B cell (primary cell): ENCODE results near the gene COL16A1. TPM values are rescaled to one million over a fixed set of nuclear protein-coding genes. Genes with fewer than 3 reads are reported as not detected.

Source experiments
- ATAC-seq: fragments of 200-7000 bp; cut with Tn5 transposase; one replicate; pipeline ENCODE4 v1.10.0; 2021; ENCODE audit warnings: low read depth, mild to moderate bottlenecking, moderate number of reproducible peaks, moderate library complexity
- CTCF ChIA-PET: fragments of 350-600 bp; sonication (Branson Sonifier 250); formaldehyde crosslinking; loops from one replicate; lab custom pipeline; 2021; ENCODE audit warnings: antibody characterized with exemption, inconsistent platforms; lab: Charles Lee
- POLR2A ChIA-PET: fragments of 350-600 bp; sonication (Branson Sonifier 250); formaldehyde crosslinking; loops from one replicate; lab custom pipeline; 2021; ENCODE audit warnings: antibody characterized with exemption; lab: Charles Lee
- DNase-seq: peaks from one replicate; pipeline ENCODE4 v3.0.0; 2013
- H2AFZ ChIP-seq: 2 replicates; pipeline ENCODE4 v1.6.1; 2012; ENCODE audit warnings: mild to moderate bottlenecking, low read depth, low read length; ENCODE audit not compliant: insufficient read depth, poor library complexity, severe bottlenecking
- H3K27ac ChIP-seq, 2 donors: 1 replicate in 1 of 2; 2 replicates in 1 of 2; pipeline ENCODE4 v1.5.1; 2012 to 2013; ENCODE audit warnings: low read length in 2 of 2, mild to moderate bottlenecking in 2 of 2, moderate library complexity in 1 of 2
- H3K27me3 ChIP-seq, 4 experiments: fragments of 200-600 bp in 1 of 4; sonication (generic) in 1 of 4; replicated peaks in 1 of 4; 1 replicate in 2 of 4; 2 replicates in 2 of 4; pipeline versions ENCODE4 v1.6.1 to v1.7.0; 2013 to 2016; ENCODE audit warnings: low read length in 3 of 4, mild to moderate bottlenecking in 2 of 4, mixed read lengths in 1 of 4, moderate library complexity in 1 of 4; ENCODE audit not compliant: insufficient read depth in 4 of 4, control insufficient read depth in 3 of 4; ENCODE audit errors: control extremely low read depth in 1 of 4
- H3K36me3 ChIP-seq, 2 experiments: replicated peaks in 1 of 2; 1 replicate in 1 of 2; 2 replicates in 1 of 2; pipeline versions ENCODE4 v1.6.1 to v1.7.1; 2013; ENCODE audit warnings: low read length in 1 of 2; ENCODE audit not compliant: insufficient read depth in 2 of 2, control insufficient read depth in 1 of 2; ENCODE audit errors: control extremely low read depth in 1 of 2, extremely low read depth in 1 of 2
- H3K4me1 ChIP-seq, 2 donors: fragments of 200-600 bp in 1 of 2; sonication (generic) in 1 of 2; 1 replicate in 1 of 2; 2 replicates in 1 of 2; pipeline versions ENCODE4 v1.5.1 to v1.6.1; 2013 to 2017; ENCODE audit warnings: low read length in 2 of 2; ENCODE audit not compliant: control insufficient read depth in 2 of 2, insufficient read depth in 2 of 2
- H3K4me2 ChIP-seq: replicated peaks from 2 replicates; pipeline ENCODE3; 2012; ENCODE audit warnings: mild to moderate bottlenecking, low read depth, low read length; ENCODE audit not compliant: poor library complexity, severe bottlenecking
- H3K4me3 ChIP-seq, 5 experiments: fragments of 200-600 bp in 1 of 5; sonication (generic) in 1 of 5; 1 replicate in 3 of 5; 2 replicates in 2 of 5; pipeline versions ENCODE4 v1.5.1 to v1.7.0; 2011 to 2016; ENCODE audit warnings: low read length in 4 of 5, mild to moderate bottlenecking in 4 of 5, low read depth in 2 of 5, control low read depth in 1 of 5, moderate library complexity in 1 of 5; ENCODE audit not compliant: insufficient read depth in 1 of 5; ENCODE audit errors: control extremely low read depth in 1 of 5, extremely low read depth in 1 of 5
- H3K79me2 ChIP-seq: fragments of 200-600 bp; sonication (generic); one replicate; pipeline ENCODE4 v1.6.0; 2016; ENCODE audit warnings: low read length; ENCODE audit not compliant: control insufficient read depth, insufficient read depth
- H3K9ac ChIP-seq: fragments of 200-600 bp; sonication (generic); 2 replicates; pipeline ENCODE4 v1.6.1; 2017; ENCODE audit warnings: mild to moderate bottlenecking, low read length, moderate library complexity
- H3K9me3 ChIP-seq, 3 donors: one replicate each; pipeline versions ENCODE4 v1.6.1 to v1.7.1; 2013; ENCODE audit warnings: low read length in 2 of 3; ENCODE audit not compliant: control insufficient read depth in 2 of 3, insufficient read depth in 1 of 3; ENCODE audit errors: control extremely low read depth in 1 of 3
- H4K20me1 ChIP-seq: 2 replicates; pipeline ENCODE4 v1.6.0; 2012; ENCODE audit warnings: mild to moderate bottlenecking, low read length; ENCODE audit not compliant: insufficient read depth, control insufficient read depth, poor library complexity, severe bottlenecking
- H3K27ac Mint-ChIP-seq: one replicate; pipeline ENCODE4 v1.8.0; 2021; ENCODE audit warnings: mixed read lengths
- H3K27me3 Mint-ChIP-seq: one replicate; pipeline ENCODE4 v1.8.0; 2021; ENCODE audit warnings: mixed read lengths
- H3K4me1 Mint-ChIP-seq: one replicate; pipeline ENCODE4 v1.8.0; 2021; ENCODE audit warnings: mixed read lengths
- H3K4me3 Mint-ChIP-seq: one replicate; pipeline ENCODE4 v1.8.0; 2021; ENCODE audit warnings: mixed read lengths
- H3K9me3 Mint-ChIP-seq: one replicate; pipeline ENCODE4 v1.8.0; 2022; ENCODE audit warnings: mixed read lengths; ENCODE audit not compliant: insufficient read depth
- CTCF ChIP-seq: fragments of 200-600 bp; IDR thresholded peaks from one replicate; pipeline ENCODE4 v1.8.0; 2022; ENCODE audit warnings: antibody characterized with exemption, mild to moderate bottlenecking
- EZH2 ChIP-seq: IDR thresholded peaks from 2 replicates; pipeline ENCODE4 v1.6.1; 2012; ENCODE audit warnings: borderline replicate concordance, low read depth, mild to moderate bottlenecking, moderate library complexity, low read length; ENCODE audit not compliant: insufficient read depth, poor library complexity, severe bottlenecking
- WGBS: methylation state at CpG from one replicate; pipeline ENCODE4 v1.1.5; 2013; ENCODE audit warnings: missing lambda C conversion rate; ENCODE audit not compliant: insufficient coverage; 5-methylcytosine and 5-hydroxymethylcytosine counted together
- intact Hi-C: fragments of 100-400 bp; cut with micrococcal nuclease; formaldehyde crosslinking; loops from one replicate; pipeline ENCODE4 v1.10.0; 2022
- polyA plus RNA-seq: library from polyadenylated mRNA; depleted of rRNA; stranded (reverse); fragments of >200 nt; gene quantifications from 2 replicates; pipeline ENCODE4 v1.2.3, GENCODE V29; 2012
- total RNA-seq, 2 donors: library from RNA; stranded (reverse); fragments of 120-200 nt in 1 of 2; gene quantifications; 1 replicate in 1 of 2; 2 replicates in 1 of 2; pipeline versions ENCODE4 v1.2.3 to v1.2.4, GENCODE V29; 2013 to 2022

COL16A1 gene
- total and polyA plus RNA-seq, 2 donors (not counting 1 experiment from before 2014, with no cell fraction given), result 0.07 TPM; not detected in 1

- Histone ChIP-seq H3K79me2 (no peaks in the 10 kb centered on the region), H2AFZ (no peak overlapping the region), H3K27me3 (peaks cover 0 to 8% (median 0%) of the 10 kb centered on the region in 4 experiments), H3K9ac (no peak overlapping the region), H3K4me2 (no peak overlapping the region), H3K27ac (no peak overlapping the region), H3K36me3 (no peaks in the 10 kb centered on the region), H3K9me3 (no peaks in the 10 kb centered on the region), H4K20me1 (no peaks in the 10 kb centered on the region), H3K4me3 (no peak overlapping the region), H3K4me1 (no peaks in the 10 kb centered on the region)
- POLR2A ChIA-PET, result no interaction called here
- Mint-ChIP-seq H3K4me1 (no peaks in the 10 kb centered on the region), H3K4me3 (no peak overlapping the region), H3K27me3 (peaks cover 20% of the 10 kb centered on the region), H3K9me3 (no peaks in the 10 kb centered on the region), H3K27ac (no peak overlapping the region)
- ATAC-seq, result no peak
- WGBS, result 100% methylated on average over 2 of the region's 4 CpGs
- intact Hi-C loops, result no loop called here
- no peak for DNase-seq
- TF ChIP-seq EZH2 (no peak), CTCF (no peak)
- CTCF ChIA-PET, result interaction anchor here (1.1 kb wide), 1 partner anchor 133 kb away, joined by 3 read pairs; no protein-coding TSS in a partner anchor
Observed at GRCh38 chr1:31655756-31656155, 48.1 kb downstream of the COL16A1 start.

GRCh38 chr1:31655104-31655503, 48.7 kb downstream of the COL16A1 start:
- no peaks in the 10 kb centered on the region for H3K79me2 ChIP-seq
- peaks cover 0 to 8% (median 0%) of the 10 kb centered on the region in 4 experiments for H3K27me3 ChIP-seq
- H3K9ac ChIP-seq, result no peak overlapping the region
- no peaks in the 10 kb centered on the region for H3K36me3 ChIP-seq
- intact Hi-C loops, result no loop called here
- H3K27ac ChIP-seq, result no peak overlapping the region
- no peak for TF ChIP-seq EZH2
- TF ChIP-seq CTCF, result no peak
- WGBS, result 96% methylated on average over 6 of the region's 6 CpGs
- no peaks in the 10 kb centered on the region for H3K9me3 Mint-ChIP-seq
- CTCF ChIA-PET, result no interaction called here
- H3K4me2 ChIP-seq, result no peak overlapping the region
- ATAC-seq, result no peak
- no peaks in the 10 kb centered on the region for H3K4me1 Mint-ChIP-seq
- no peak for DNase-seq
- no peak overlapping the region for H3K27ac Mint-ChIP-seq
- no peaks in the 10 kb centered on the region for H3K4me1 ChIP-seq
- H3K4me3 Mint-ChIP-seq, result no peak overlapping the region
- POLR2A ChIA-PET, result no interaction called here
- no peaks in the 10 kb centered on the region for H4K20me1 ChIP-seq
- no peaks in the 10 kb centered on the region for H3K9me3 ChIP-seq
- peaks cover 20% of the 10 kb centered on the region for H3K27me3 Mint-ChIP-seq
- no peak overlapping the region for H2AFZ ChIP-seq
- no peak overlapping the region for H3K4me3 ChIP-seq
